GM12892 (cell line): ENCODE data around the gene NAP1L4.

ENCODE experiments used
- POLR2A ChIP-seq: IDR thresholded peaks from 2 replicates; pipeline ENCODE4 v1.6.1; 2011; ENCODE audit warnings: low read depth, low read length, control low read depth
- POLR2AphosphoS5 ChIP-seq: IDR thresholded peaks from 2 replicates; pipeline ENCODE4 v1.6.1; 2011; ENCODE audit warnings: low read depth, low read length, control low read depth
- TAF1 ChIP-seq: IDR thresholded peaks from 2 replicates; pipeline ENCODE4 v1.6.1; 2011; ENCODE audit warnings: low read depth, mild to moderate bottlenecking, control low read depth, low read length, borderline replicate concordance

DNA sequence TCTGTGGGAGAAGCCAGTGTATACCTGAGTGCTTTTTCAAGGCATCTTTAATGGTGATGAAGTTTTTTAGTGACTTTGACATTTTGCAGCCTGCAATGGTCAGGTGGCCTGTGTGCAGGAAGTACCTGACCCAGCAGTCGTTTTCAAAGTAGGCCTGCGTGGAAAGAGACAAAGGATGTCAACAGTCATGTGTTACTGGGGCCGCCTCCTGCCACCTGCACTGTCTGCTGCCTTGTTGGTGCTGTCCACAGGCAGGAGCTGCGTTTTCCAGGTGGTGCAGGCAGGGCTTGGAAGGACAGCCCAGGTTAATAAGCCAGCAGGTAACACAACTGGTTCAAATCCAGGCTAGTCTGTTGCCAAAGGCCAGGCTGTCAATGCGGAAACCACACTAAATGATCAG lies 26.5 kb upstream of the NAP1L4 start:
- TF ChIP-seq TAF1 = no peak
- no peak for TF ChIP-seq POLR2A
- no peak for TF ChIP-seq POLR2AphosphoS5
